Stimulated activated CD8-positive, alpha-beta memory T cell treated with anti-CD3 and anti-CD28 coated beads, Interleukin-2, amount 100 ng/mL, for 1 hour (primary cell): ENCODE results near the gene SH3BGRL2.
"Not testable (repeated sequence)": the region's sequence is repeated elsewhere in the genome, so short reads cannot be mapped to it uniquely, and the experiment has no call there.

Experiments used
- DNase-seq, 2 donors: peaks; one replicate each; pipeline ENCODE4 v3.0.0-alpha.2; 2020; ENCODE audit warnings: low read depth in 2 of 2

Gene SH3BGRL2

DNA sequence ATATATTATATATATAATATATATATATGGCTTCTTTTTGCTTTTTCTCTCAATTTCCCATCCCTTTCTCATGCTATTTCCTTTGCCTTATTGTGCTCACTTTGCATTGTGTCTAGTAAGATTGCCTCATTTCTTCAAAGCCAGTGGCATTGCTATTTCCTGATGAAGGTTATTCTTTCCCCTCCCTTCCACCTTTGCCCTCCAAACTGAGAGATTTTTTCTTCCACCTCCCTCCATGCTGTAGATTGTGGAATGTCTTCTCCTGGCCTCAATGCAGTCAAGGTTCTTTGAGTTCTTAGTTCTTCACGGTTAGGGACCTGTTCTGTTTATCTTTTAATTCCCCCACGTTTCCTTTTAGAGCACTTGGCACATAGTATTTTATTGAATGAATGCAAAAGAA, 17.2 kb downstream of the SH3BGRL2 start:
- no peak for DNase-seq

- DNase-seq: no peak
These were observed 17.9 kb downstream of the SH3BGRL2 start for GRCh38 chr6:79649016-79649415.

GRCh38 chr6:79650950-79651349, 19.8 kb downstream of the SH3BGRL2 start:
- no peak for DNase-seq

DNA sequence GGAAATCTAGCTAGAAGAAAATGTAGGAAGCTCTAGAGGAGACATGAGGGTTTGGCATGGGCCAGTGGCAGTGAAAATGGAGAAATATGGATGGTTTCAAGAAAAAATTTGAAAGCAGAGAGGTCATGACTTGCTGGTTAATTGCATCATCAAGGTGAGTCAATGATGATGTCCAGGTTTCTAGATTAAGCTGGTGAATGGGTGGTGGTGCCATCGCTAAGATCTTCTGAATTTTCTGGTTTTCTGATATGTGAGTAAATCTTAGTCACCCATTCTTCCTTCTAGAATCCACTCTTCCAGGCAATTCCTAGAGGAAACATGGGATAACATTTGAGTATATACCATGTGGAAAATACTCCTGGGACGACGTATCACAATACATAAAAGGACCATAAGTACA, 25.0 kb downstream of the SH3BGRL2 start:
- DNase-seq: no peak

DNA sequence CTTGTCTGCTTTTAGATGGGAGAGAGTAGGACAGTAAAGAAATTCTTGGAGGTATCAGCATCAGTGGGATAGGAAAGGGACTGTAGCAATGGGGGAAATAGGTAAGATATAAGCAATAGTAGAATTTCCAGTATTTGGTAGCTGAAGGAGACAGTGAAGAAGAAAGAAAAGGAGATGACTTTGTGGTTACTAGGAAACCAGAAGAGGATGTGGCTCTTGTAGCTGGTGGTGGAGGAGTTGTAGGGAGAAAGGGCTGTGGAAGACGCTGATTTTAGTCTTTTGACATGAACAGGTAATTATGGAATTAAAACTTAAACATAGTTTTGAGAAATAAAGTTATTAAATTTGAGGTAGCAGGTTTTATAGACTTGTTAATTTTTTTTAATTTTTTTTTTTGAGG, 26.1 kb downstream of the SH3BGRL2 start:
- no peak for DNase-seq

DNA sequence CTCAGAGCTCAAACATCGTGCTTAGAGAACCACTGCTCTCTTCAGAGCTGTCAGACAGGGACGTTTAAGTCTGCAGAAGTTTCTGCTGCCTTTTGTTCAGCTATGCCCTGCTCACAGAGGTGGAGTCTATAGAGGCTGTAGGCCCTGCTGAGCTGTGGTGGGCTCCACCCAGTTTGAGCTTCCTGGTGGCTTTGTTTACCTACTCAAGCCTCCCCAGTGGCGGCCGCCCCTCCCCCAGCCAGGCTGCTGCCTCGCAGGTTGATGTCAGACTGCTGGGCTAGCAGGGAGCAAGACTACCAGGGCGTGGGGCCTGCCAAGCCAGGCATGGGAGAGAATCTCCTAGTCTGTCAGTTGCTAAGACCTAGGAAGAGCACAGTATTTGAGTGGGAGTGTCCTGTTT, 32.5 kb downstream of the SH3BGRL2 start:
- not testable (repeated sequence) for DNase-seq

- DNase-seq: no peak
These were observed 34.8 kb downstream of the SH3BGRL2 start for GRCh38 chr6:79665725-79666551.

DNA sequence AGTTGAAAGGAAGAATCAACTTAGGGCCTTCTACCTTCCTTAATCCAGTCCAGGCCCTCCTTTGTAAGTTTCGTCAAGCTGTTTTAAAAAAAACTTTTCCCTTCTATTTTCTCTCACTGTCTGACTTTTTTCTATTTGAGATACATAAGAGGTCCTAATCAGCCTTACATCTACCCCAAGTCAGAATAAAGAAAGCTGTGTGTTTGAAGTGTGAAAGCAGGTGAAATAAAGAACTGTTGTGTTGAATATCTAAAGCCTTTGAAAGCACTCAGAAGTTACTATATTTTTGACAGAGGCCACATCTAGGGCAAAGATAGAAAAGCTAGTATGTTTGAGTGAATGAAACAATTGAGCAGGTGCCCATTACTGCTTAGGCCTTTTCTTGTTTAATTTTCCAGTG, 35.5 kb downstream of the SH3BGRL2 start:
- no peak for DNase-seq

GRCh38 chr6:79668381-79668780, 37.3 kb downstream of the SH3BGRL2 start:
- no peak for DNase-seq

- DNase-seq: no peak
These were observed 38.6 kb downstream of the SH3BGRL2 start for GRCh38 chr6:79669766-79670165.

GRCh38 chr6:79670789-79671188, 39.7 kb downstream of the SH3BGRL2 start:
- DNase-seq: no peak

DNA sequence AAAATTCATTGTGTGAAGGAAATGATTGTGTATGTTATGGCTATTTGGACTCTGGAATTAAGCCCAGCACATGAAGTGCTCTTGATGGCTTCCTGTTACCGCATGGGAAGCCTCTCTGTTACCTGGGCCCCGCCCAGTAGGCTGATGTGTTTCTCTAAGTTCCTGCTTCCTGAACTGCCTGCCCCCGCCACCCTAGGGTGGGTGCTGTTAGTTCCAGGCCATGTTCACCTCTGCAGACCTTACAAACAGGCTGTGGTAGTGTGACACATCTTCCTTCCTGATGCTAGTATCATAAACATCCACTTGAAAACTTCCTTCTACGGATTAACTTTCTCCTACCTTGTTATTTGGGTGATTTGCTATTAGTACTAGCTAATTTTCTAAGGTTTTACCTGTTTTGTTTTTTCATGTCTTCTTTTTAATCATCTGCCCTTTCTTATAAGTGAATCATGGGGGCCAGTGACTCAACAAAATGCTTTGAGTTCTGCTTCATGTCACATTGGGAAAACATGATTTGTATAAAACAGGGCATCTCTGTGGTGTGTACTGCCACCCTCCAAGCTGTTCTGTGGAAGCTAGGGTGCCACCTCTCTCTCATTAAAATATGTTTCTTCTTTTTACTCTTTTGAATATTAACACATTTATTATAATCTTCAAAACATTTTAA, 40.6 kb downstream of the SH3BGRL2 start:
- peak in 1 of 2 donors; percentile 1 for DNase-seq

DNA sequence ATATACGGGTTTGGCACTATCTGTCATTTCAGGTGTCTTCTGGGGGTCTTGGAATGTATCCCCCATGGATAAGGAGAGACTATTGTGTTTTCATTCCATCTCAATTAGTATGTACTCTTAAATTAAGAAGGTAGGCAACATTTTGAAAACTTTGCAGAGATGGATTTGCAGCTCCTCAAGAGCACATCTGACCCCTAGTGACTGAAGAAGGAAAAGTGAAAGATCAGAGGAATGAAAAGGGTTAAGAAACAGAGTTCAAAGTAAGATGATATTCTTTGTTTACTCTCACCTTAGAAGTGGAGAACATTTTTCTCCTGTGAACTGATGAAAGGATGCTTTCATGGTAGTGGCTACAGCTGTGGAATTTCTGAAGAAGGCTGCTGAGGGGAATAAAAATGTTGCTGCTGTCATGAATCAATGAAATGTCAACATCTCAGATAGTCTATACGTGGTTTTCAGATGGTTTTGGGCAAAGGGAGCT, 41.5 kb downstream of the SH3BGRL2 start:
- DNase-seq: no peak

DNA sequence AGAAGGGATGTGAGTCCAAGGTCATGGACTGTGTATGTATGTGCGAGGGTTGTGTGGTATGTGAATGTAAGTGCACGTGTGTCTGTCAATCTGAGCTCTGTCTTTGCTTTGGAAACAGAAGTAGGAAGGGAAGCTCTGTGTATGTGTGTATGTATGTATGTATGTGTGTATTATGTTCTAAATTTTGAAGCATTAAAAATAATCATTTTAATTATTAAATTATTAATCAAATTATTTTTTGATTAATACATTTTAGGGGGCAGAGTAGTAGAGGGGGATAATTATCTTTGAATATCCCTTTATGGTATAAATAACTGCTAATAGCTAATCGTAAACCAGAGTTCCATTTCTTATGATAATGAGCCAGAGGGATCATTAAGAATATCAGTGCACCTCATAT, 42.8 kb downstream of the SH3BGRL2 start:
- no peak for DNase-seq

DNA sequence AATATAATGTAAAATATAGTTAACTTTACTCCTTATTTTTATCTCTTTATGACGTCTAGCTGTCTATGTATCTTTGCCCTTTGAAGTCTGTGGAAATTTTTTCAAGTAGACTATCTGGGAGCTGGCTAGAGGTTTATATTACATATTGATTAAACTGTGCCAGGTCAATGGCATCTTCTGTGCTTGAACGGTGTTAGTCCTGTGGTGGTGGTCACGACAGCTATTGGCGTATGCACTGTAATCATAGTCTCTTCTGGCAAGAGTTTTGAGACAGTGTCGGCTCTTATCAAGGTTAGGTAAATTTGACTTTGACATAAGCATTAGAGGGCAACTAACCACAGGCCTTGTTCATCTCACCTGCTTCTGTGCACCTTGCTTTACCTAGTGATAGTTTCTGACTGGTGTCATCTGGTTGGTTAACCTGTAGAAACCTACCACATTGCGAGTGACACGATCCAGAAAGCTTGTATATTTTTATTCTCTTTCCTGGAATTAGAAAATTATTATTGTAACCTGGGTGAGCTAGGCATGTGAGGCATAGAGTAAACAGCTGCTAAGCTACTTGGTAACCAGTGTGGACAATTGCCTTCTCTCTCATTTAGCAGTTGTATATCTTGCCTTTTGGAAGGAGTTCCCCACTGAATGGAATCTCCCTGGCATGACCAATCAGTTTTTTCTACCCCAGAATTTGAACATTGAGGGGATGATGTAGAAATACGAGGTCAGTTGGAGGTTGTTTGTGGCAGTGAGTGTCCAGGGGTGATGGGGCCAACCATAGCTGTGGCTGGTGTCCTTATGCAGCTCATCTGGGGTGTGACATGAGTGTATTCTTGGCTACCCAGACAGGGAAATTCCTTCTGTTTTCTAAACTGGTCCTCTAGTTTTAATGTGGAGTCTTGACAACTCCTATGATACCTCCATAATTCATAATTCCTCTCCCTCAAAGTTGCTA, 45.9 kb downstream of the SH3BGRL2 start:
- DNase-seq: no peak

GRCh38 chr6:79682682-79683081, 51.6 kb downstream of the SH3BGRL2 start:
- DNase-seq: not testable (repeated sequence)

DNA sequence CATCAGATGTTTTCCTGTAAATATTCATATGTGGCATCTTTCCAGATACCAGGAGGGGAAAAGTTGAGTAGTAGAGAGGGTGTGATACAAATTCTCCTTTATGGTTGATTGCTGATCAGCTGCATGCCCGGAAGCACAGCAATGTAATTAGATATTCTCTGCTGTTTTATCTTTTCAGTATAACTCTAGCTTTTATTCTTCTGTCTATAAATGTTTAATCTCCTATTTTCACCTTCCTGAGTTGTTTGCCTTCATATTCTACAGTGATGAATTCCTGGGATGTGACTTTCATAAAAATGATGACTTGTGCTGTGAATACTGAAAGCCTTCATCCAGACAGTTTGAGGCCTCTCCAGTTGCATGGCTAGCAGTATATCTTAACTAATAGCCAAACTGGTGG, 53.7 kb downstream of the SH3BGRL2 start:
- DNase-seq: no peak

GRCh38 chr6:79686707-79687309, 55.7 kb downstream of the SH3BGRL2 start:
- DNase-seq: no peak

DNA sequence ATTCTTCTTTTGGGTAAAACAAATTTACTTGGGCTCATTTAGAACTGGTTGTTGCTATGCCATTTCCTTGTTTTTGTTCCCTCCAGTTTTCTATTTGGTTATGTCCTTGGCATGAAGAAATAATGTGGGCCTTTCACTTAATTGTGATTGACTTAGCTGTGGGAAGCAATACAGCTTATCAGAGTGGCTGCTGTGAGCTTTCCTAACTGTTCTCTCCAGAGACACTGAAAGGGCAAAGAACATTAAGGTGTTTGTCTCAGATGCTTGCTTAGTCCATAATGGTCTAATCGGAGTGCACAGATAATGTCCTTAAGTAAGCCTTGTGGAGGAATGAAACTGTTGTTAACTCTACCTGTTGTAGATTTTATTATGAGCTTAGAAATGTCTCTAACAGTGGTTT, 56.6 kb downstream of the SH3BGRL2 start:
- DNase-seq: no peak

GRCh38 chr6:79694156-79694555, 63.0 kb downstream of the SH3BGRL2 start:
- DNase-seq: no peak

GRCh38 chr6:79694623-79695343, 63.7 kb downstream of the SH3BGRL2 start:
- DNase-seq: no peak
